NCI-H2081 treated with DMSO at 0.1 percent for 48 hours (cell line): ENCODE data around the gene ST3GAL2.
"Not testable (repeated sequence)": the region's sequence is repeated elsewhere in the genome, so short reads cannot be mapped to it uniquely, and the experiment has no call there.

Source experiments
- DNase-seq: peaks from one replicate; lab custom pipeline; 2025; lab: John Stamatoyannopoulos, UW

The ST3GAL2 gene

DNA sequence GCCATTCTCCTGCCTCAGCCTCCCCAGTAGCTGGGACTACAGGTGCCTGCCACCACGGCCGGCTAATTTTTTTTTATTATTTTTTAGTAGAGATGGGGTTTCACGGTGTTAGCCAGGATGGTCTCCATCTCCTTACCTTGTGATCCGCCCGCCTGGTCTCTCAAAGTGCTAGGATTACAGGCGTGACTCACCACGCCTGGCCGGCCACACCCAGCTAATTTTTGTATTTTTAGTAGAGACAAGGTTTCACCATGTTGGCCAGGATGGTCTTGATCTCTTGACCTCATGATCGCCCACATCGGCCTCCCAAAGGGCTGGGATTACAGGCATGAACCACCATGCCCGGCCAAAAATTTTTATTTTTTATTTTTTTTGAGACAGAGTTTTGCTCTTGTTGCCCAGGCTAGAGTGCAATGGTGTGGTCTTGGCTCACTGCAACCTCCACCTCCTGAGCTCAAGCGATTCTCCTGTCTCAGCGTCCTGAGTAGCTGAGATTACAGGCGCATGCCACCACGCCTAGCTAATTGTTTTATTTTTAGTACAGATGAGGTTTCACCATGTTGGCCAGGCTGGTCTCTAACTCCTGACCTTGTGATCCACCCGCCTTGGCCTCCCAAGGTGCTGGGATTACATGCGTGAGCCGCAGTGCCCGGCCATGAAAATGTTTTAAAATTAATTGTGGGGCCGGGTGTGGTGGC lies 52.5 kb downstream of the ST3GAL2 start:
- not testable (repeated sequence) for DNase-seq

DNA sequence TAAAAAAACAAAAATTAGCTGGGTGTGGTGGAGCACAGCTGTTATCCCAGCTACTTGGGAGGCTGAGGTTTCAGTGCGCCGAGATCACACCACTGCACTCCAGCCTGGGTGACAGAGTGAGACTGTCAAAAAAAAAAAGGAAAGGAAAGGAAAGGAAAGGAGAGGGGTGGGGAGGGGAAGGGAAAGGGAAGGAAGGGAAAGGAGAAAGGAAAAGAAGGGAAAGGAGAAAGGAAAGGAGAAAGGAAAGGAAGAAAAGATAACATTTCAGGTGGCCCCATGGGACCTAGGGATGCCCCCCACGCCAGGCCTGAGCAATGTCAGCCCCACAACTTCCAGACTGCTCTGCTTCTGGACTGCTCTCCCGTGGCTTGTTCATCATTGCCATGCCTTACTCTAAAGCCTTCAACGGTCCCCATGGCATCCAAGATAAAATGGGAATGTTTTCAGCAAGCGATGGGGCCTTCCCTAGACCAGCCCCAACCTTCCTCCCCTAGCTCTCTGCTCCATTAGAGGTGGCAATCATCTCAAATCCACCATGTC lies 55.4 kb downstream of the ST3GAL2 start:
- DNase-seq = no peak

DNA sequence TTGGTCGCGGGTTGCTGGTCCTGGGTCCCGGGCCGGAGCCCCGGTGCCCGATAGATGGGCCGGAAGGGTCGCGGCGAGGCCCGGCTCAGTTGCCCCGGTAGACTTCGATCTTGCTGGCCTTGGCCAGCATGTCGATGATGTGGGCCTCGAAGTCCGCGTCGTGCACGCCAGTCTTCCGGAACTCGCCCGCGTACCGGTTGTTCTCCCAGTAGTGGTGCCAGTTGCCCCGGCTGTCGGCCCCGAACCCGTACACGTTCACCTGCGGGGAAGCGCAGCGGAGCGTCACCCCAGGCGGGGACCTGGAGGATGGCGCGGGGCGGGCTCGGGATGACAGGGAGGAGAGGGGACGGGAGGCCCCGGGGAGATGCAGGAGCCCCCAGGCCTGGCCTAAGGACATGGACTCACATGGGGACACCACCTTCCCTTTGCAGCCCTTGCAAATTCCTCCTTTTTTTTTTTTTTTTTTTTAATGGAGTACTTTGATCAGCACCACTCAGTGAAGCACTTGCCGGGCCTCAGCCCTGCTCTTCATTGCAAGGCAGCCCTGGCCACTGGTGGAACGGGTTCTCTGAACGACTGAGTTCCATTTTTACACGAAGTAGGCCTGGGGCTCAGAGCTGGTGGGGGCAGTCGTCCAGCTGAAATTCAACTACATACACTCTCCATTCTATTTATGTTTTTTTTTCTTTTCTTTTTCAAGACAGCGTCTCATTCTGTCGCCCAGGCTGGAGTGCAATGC lies 57.1 kb downstream of the ST3GAL2 start:
- DNase-seq = no peak

DNA sequence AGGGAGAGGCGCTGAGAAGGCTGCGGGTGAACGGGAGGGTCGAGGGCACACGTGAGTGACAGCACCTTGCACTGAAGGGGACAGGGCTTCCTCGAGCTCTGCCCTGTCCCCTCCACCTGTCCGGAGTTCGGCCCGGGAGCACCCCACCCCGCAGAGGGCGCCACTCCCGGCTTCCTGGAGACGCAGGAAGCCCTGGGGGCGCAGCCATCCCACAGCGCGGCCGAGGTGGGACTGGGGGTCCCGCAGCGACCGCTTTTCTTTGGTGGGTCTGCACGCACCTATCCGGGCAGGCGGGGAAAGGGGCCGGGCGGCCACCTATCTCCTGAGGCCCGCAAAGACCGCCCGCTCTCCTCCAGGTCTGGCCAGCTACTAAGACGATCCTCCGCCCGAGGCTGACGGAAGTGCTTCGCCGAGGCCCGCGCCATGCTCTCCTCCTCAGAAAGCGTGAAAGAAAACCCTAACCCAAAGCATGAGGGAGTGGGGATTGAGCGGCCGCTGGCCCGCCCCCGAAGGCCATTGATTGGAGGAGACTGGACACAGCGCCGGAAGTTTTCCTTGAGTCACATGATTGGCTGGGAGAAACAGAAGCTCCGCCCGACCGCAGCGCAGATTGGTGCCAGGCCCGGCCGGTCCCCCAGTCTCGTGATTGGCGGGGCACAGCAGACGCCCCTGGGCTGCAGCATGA lies 57.8 kb downstream of the ST3GAL2 start:
- peak; percentile 79 for DNase-seq

DNA sequence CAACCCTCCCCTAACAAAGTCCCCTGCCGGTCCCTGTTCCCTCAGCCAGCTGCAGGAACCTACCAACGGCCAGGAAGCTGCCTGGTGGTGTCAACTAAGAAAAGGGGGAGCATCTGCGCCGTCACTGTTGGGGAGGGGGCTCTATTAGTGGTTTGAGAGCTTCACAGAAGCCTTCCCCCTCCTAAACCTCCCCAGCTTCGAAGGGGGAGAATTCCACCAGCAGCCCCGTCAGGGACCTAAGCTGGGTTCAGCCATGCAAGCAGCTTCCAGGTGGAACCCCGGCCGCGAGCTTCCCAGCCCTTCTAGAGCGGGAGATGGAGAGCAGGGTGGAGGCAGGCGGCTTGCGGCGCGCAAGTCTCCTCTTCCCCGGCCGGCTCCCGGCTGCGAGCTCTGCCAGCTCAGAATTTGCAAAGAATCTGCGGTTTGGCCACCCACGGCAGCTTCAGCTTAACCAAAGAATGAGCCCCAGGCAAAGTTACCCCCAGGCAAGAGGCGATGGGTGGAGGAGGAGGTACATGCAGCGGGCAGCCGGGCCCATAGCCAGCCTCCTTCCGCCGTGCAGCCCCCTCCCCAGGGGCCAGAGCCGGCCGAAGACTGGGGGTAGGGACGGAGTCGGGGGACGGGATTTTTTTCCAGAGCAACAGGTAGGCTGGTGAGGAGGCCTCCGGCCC lies 58.5 kb downstream of the ST3GAL2 start:
- no peak for DNase-seq

DNA sequence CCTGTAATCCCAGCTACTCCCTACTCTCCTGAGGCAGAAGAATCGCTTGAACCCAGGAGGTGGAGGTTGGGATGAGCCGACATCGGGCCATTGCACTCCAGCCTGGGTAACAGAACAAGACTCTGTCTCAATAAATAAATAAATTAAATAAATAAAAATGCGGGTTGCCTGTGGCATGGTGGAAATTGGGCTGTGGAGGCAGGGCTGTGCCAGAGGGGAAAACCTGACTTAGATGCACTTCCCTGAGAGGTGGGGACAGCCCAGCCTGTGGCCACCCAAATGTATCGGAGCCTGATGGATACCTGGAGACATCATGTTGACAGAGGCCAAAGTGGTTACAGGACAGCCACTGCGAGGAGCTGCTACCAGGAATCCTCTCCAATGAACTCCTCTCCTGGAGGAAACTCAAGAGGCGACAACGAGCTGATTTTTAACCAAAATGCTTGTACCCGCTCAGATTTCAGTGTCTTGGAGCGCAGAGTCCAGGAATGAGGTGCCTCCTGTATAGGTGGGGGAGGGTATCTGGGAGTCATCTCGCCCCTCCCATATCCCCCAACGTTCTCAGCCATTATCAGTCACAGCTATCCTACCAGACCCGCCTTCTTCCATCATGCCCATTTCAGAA lies 59.9 kb downstream of the ST3GAL2 start:
- no peak for DNase-seq

DNA sequence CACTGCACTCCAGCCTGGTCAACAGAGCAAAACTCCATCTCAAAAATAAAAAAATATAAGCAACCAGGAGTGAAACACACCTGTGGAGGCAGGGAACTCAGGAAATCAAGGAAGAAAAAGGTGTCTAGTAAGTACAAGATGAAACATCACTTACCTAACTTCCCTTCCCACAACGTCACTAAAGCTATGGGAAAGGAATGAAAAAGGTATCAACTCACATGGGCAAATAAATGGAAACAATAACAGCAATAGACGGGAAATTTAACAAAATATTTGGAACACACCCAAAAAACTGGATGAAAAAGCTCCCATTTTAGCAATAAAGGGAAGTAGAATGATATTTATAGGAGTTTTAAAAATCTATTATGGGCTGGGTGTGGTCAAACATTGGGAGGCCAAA lies 61.1 kb downstream of the ST3GAL2 start:
- DNase-seq = no peak

DNA sequence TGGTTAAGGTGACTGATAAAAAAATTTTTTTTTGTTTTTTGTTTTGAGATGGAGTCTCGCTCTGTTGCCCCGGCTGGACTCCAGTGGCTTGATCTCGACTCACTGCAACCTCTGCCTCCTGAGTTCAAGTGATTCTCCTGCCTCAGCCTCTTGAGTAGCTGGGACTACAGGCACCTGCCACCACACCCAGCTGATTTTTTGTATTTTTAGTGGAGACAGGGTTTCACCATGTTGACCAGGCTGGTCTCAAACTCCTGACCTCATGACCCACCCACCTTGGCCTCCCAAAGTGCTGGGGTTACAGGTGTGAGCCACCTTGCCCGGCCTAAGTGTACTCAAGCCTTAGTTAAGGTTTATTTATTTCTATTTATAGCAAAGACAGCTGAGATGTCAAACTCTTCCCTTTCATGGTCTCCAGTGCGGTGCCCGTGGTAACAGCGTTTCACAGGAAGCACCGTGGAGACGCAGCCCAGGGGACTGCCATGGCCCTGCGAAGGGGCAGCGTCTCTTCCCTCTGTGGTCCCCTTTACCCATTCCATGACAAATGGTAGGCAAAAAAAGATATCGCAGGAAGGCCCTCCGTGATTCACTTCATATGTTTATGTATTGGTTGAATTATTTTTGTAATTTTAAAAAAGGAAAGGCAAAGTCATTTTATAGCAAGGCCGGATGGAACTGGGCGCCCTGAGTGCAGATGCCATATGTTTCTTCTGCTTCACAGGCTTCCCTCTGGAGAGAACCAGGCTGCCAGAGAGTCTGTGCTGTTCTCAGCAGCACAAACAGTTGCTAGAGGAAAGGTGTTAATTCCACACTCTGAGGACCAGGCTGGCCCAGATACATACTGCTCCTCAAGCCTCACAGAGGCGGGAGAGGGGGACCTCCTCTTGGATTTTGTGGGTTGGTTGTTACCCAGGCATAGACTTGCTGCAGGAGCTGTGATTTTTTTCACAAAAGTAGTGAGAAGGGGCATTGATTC lies 63.0 kb downstream of the ST3GAL2 start:
- DNase-seq = no peak

DNA sequence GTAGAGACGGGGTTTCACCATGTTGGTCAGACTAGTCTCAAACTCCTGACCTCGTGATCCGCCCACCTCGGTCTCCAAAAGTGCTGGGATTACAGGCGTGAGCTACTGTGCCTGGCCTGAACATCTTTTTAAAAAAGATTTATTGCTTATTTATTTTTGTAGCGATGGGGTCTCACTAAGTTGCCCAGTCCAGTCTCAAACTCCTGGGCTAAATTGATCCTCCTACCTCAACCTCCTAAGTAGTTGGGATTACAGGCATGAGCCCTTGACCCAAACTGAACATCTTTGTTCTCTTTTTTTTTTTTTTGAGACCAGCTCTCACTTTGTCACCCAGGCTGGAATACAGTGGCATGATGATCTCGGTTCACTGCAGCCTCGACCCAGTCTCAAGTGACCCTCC lies 64.7 kb downstream of the ST3GAL2 start:
- no peak for DNase-seq

DNA sequence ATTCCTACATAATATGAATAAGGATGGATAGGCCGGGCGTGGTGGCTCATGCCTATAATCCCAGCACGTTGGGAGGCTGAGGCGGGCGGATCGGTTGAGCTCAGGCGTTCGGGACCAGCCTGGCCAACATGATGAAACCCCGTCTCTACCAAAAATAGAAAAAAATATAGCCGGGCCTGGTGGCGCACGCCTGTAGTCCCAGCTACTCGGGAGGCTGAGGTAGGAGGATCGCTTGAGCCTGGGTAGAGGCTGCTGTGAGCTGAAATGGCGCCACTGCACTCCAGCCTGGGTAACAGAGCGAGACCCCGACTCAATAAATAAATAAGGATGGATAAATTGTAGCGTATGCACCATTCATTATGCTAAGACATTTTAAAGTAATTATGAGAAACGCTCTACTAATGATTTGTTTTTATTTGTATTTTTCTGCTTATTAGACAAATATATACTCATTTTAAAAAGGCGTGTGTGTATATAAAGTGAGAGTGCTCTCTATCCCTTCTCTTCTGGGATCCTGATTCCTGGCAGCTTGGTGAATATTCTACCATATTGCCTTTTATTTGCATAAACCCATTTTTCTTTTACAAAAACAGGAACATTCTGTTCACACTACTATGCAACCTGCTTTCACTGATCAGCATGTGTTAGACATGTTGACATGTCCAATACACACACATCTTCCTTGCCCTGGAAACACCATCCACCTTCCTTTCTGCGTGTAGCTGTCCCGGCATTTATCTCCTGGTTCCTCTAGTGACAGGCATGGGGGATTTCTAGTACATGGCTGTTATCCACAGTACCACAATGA lies 65.8 kb downstream of the ST3GAL2 start:
- no peak for DNase-seq

DNA sequence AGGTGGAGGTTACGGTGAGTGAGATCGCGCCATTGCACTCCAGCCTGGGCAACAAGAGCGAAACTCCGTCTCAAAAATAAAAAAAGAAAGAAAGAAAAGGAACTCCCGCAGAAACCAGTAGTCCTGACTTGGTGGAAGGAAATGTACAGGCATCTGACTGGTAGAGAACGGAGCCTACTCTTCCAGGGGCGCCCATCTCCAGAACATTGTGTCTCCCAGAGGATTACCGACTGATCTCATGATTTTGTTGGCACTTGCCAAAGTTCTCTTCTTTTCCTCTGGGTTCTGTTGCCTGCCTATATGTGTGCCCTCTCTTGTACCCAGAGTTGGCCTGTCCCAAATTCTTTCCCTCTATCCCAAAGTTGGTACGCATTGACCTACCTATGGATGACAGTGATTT lies 68.0 kb downstream of the ST3GAL2 start:
- no peak for DNase-seq

DNA sequence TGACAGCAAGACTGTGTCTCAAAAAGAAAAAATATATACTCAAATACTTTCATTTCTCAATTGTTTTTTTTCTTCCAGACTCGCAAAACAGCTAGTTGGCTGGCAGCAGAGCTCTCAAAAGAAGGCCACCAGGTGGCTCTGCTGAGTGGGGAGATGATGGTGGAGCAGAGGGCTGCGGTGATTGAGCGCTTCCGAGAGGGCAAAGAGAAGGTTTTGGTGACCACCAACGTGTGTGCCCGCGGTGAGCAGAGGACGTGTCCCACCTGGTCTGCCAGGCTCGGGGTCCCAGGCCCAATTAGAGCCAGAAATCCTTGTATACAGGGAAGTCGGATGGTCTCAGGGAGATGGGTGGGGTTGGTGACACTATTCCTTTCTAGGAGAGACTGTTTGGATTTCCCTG lies 68.8 kb downstream of the ST3GAL2 start:
- not testable (repeated sequence) for DNase-seq

DNA sequence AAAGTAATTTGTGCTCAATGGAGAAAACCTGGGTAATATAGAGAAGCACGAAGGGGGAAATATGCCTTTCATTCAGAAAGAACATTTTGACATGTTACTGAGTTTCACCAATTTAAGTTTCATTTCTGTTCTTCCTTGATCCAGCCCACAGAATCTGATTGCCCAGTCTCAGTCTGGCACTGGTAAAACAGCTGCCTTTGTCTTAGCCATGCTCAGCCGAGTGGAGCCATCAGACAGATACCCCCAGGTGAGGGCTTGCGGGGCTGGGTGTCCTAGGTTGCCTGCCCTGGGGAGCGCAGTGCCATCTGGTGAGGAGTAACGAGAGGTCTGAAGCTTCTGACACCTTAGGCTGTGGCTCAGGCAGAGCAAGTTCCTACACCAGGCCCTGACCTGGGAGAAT lies 74.5 kb downstream of the ST3GAL2 start:
- no peak for DNase-seq

DNA sequence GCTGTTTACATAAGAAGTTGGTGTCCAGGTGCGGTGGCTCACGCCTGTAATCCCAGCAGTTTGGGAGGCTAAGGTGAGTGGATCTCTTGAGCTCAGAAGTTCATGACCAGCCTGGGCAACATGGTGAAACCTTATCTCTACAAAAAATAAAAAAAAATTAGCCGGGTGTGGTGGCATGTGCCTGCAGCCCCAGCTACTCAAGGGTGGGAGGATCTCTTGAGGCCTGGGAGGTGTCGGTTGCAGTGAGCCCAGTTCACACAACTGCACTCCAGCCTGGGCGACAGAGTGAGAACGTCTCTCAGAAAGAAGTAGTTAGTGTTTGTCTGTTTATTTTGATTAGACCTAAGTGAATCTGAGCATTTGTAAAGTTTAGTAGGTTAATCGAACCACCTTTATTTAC lies 79.3 kb downstream of the ST3GAL2 start:
- no peak for DNase-seq

DNA sequence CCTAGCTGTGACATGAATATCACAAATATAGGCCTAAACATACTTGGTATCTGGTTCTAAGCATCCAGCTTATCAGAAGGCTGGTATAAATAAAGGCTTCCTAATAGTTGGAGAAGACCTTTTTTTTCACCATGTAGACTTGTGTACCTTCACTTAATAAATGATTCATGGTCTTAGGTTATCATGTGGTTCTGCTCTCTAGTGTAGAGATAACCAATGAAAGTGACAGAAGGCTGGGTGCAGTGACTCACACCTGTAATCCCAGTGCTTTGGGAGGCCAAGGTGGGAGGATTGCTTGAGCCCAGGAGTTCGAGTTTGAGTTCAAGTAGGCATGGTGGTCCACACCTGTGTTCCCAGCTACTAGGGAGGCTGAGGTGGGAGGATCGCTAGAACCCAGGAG lies 89.1 kb downstream of the ST3GAL2 start:
- no peak for DNase-seq

DNA sequence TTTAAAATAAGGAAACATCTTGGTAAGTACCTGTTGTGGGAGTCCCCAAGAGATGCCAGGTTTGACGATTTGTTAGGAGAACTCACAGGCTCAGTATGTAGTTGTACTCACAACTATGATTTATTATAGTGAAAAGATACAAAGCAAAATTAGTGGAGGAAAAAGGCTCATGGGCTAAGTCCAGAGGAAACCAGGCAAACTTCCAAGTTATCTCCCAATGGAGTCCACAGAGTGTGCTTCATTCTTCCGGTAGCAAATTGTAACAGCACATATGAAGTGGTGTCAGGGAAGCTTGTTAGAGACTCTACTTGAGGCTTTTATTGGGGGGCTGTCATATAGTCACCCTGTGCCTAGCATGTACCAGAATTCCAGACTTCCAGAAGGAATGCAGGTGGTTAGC lies 89.9 kb downstream of the ST3GAL2 start:
- no peak for DNase-seq

DNA sequence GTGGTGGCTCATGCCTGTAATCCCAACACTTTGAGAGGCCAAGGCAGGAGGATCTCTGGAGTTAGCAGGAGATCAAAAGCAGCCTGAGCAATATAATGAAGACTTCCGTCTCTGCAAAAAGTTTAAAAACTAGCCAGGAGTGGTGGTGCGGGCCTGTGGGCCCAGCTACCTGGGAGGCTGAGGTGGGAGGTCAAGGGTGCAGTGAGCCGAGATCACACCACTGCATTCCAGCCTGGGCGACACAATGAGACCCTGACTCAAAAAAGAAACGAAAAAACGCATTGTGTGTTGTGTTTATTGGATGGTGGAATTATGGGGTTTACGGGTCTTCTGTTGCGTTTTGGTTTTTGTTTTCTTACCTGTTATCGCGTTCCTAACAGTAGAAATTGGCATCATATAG lies 93.1 kb downstream of the ST3GAL2 start:
- DNase-seq = no peak

DNA sequence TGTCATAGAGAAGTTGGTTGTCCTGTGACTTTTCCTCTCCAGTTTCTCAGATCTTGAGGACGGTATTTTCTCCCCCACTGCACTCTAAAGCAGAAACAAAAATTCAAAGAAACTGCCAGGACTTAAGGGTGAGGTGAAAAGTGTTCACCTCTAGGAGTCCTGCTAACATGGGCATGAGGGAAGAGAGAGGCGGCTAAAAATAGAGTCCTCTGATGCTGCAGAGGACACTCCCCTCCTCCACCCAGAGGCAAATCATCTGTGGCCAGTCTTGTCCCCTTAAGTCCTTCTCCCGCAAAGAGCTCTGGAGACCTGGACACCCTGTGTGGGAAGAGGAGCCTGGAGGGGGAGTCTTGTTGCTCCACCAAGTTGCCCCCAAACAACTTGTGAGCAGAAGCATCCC lies 96.9 kb downstream of the ST3GAL2 start:
- DNase-seq = no peak

DNA sequence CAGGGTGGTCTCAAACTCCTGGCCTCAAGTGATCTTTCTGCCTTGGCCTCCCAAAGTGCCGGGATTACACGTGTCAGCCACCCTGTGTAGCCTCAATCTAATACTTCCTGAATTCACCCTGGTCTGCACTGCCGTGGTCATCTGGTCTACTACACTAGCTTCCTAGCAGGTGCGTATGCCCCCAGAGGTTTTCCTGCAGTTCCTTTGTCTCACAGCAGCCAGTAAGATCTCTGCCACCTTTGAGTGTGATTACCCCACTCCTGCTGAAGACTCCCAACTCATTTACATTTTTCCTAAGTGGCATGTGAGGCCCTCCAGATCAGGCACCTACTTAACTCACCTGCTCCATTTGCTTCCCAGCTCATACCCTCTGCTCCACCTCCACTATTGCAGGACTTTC lies 97.3 kb downstream of the ST3GAL2 start:
- no peak for DNase-seq

DNA sequence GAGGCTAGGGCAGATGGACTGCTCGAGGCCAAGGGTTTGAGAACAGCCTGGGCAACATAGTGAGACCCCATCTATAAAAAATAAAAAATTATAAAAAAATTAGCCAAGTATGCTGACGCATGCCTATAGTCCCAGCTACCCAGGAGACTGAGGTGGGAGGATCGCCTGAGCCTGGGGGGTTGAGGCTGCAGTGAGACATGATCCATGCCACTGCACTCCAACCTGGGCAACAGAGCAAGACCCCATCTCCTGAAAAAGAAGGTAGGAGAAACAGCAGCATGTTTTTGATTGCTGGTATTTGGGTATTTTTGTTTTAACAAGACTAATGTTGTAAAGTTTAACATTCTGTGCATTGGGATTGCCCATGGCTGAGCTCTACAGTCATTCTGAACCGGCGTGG lies 101.1 kb downstream of the ST3GAL2 start:
- no peak for DNase-seq
